ENCODE results near the gene PCGF5. TPM values are rescaled to one million over a fixed set of nuclear protein-coding genes. Genes with fewer than 3 reads are reported as not detected.

Gene PCGF5
- total RNA-seq, 4 donors from 2014 or later, result 17.3 to 39.3 (median 23.4) TPM

DNA sequence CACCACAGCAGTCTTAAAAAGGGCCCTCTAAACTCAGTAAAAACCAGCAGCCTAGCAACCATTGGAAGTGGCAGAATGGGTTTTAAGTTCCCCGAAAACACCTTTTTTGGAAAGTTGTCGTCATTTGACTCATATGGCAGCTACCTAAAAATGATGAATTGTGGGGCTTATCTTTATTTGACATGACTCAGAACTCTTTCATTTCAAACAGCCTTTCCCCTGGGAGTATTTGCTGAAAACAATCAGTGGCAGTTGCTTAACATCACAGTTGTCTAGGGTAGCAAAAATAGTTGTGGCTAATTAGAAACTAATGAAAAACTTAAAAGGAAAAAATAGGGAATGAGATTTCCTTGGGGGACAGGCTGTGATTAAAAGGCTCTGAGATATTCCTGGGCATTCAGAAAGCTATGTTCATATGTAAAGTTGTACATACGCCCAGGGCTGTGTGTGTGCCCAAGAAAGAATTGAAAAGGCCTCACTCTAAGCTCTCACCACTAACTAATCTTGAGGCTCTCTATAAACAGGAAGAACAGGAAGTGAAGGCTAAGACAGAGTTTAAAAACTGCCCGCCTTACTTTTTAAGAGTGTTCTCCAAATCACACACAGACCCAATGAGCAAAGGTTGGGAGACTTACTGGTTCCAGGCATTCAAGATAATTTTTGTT, 108.0 kb downstream of the PCGF5 start:
- peak overlapping the region in 1 of 4 donors; percentile 42 for H3K27ac ChIP-seq
- no peaks in the 10 kb centered on the region for H3K27me3 ChIP-seq
- intact Hi-C loops (cut with DNase I), result no loop called here

More for the DNA sequence above, 108.0 kb downstream of the PCGF5 start:
- H3K36me3 ChIP-seq, result no peaks in the 10 kb centered on the region
- 25 to 57% methylated on average over 4 of the region's 4 CpGs for WGBS, 2 donors
- no peak overlapping the region for H3K4me3 ChIP-seq
- no peaks in the 10 kb centered on the region for H3K9me3 ChIP-seq
- TF ChIP-seq, protein P1, sequence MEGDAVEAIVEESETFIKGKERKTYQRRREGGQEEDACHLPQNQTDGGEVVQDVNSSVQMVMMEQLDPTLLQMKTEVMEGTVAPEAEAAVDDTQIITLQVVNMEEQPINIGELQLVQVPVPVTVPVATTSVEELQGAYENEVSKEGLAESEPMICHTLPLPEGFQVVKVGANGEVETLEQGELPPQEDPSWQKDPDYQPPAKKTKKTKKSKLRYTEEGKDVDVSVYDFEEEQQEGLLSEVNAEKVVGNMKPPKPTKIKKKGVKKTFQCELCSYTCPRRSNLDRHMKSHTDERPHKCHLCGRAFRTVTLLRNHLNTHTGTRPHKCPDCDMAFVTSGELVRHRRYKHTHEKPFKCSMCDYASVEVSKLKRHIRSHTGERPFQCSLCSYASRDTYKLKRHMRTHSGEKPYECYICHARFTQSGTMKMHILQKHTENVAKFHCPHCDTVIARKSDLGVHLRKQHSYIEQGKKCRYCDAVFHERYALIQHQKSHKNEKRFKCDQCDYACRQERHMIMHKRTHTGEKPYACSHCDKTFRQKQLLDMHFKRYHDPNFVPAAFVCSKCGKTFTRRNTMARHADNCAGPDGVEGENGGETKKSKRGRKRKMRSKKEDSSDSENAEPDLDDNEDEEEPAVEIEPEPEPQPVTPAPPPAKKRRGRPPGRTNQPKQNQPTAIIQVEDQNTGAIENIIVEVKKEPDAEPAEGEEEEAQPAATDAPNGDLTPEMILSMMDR (IDR thresholded peaks at IDR 0.05), result no peak
- TF ChIP-seq POLR2A (IDR thresholded peaks at IDR 0.05), result no peak
- H3K4me1 ChIP-seq, result no peaks in the 10 kb centered on the region
- no peak for DNase-seq

Other genes with a start within 250 kb of the PCGF5 start
- 10 to 100 TPM in 1 of 4 donors, 1 to 10 TPM in 3; 5.0 to 12.8 (median 6.8) TPM for gene HECTD2, start 189.7 kb downstream of the PCGF5 start, total RNA-seq